Measurements from ENCODE around the gene M6PR.

The M6PR gene

DNA sequence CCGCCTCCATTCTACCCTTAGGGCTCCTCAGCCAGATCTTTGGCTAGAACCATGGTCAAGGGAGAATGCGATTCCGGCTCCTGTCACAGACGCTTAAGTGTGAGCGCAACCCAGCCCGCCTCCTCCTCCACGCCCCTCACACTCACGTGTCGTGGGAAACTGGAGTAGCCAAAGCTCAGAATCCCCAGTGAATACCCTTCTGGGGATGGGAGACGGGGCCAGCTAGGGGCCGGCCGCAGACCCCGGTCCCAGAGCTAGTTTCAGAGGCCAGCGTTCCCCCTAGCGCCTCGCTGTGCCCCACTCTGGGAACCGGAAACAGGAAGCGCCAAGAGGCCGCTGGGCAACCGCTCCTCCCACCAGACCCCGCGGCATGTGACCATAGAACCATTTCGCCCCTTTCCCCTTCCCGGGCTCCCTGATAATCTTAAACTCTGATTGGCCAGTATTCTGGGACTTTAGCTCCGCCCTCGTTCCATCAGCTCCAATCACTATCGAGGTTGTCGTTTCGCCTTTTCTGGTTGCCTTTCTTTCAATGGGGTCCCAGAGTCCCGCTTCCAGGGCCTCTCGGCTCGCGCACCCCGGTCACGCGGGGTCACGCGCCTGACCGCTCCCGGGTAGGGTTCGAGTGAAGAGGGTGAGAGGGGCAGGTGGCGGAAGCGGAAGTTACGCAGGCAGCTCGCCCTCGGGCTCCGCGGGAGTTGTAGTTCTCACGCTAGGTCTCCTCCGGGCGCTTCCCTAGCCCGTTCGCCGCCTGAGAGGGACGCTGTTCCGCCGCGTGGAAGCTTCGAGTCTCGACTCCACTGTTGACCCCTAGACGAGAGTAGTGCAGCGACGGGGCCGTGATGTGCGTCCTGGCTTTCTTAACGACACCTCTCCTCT, at the start of gene M6PR:
Gene M6PR (minus strand): TSS at position 304 of the 879 bp plus-strand sequence. CDS start 3,241 bp downstream, outside the sequence.
- TF ChIP-seq, protein P1, sequence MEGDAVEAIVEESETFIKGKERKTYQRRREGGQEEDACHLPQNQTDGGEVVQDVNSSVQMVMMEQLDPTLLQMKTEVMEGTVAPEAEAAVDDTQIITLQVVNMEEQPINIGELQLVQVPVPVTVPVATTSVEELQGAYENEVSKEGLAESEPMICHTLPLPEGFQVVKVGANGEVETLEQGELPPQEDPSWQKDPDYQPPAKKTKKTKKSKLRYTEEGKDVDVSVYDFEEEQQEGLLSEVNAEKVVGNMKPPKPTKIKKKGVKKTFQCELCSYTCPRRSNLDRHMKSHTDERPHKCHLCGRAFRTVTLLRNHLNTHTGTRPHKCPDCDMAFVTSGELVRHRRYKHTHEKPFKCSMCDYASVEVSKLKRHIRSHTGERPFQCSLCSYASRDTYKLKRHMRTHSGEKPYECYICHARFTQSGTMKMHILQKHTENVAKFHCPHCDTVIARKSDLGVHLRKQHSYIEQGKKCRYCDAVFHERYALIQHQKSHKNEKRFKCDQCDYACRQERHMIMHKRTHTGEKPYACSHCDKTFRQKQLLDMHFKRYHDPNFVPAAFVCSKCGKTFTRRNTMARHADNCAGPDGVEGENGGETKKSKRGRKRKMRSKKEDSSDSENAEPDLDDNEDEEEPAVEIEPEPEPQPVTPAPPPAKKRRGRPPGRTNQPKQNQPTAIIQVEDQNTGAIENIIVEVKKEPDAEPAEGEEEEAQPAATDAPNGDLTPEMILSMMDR (IDR thresholded peaks at IDR 0.05; ENCODE audit: unreplicated experiment in 3 of 3) = peak; percentile 20 to 46 (median 44)
- peaks cover 3% of the 10 kb centered on the region for H3K27me3 Mint-ChIP-seq (ENCODE audit: low read depth)
- H3K4me1 Mint-ChIP-seq = peaks cover 24% of the 10 kb centered on the region
- H3K36me3 Mint-ChIP-seq (ENCODE audit: low read depth) = peaks cover 36% of the 10 kb centered on the region
- H3K4me3 Mint-ChIP-seq = peak within 1 kb of the TSS; percentile 97 to 99 (median 98)
- peaks cover 4% of the 10 kb centered on the region for H3K9me3 Mint-ChIP-seq
- H3K27ac Mint-ChIP-seq = peak within 1 kb of the TSS; percentile 94 to 99 (median 95)

DNA sequence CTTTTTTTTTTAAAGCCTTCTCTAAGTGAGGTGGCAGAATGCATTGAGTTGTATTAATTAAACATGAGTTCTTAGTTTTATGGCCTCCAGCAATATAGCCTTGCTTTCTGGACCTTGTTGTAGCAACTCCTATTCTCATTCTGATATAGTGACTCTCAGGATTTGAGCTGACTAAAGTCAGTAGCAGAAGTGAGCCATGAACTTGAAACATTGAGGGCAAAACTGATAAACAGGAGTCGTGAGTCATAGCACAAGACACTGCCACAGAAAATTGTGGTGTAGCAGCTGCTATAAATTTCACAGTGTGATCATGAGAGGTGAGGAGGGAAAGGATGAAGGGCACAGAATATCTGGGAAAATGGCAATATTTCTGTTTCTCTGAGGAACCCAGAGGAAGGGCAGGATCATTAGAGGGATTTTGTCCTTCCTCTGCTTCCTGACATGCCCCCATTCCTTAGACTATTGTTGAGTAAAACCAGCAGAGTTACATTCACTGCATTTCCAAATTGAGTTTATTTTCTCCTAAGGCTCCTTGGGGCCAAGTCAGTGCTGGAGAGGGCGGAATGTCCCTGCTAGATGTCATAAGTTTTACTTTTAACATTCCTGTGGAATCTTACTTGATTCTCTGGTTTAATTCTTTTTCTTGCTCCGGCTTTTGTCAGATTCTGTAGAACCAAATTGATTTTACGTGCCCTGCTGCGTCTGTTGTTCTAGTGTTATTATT, 47.4 kb upstream of the M6PR start:
- peak overlapping the region in 1 of 3 experiments; percentile 5 for H3K27ac Mint-ChIP-seq
- no peaks in the 10 kb centered on the region for H3K9me3 Mint-ChIP-seq
- H3K4me3 Mint-ChIP-seq = no peak overlapping the region
- no peaks in the 10 kb centered on the region for H3K4me1 Mint-ChIP-seq
- no peaks in the 10 kb centered on the region for H3K36me3 Mint-ChIP-seq (ENCODE audit: low read depth)
- no peaks in the 10 kb centered on the region for H3K27me3 Mint-ChIP-seq (ENCODE audit: low read depth)
- TF ChIP-seq, protein P1 (IDR thresholded peaks at IDR 0.05; ENCODE audit: unreplicated experiment in 3 of 3) = no peak

GRCh38 chr12:8995021-8995775, 45.8 kb upstream of the M6PR start:
- Mint-ChIP-seq H3K36me3 (ENCODE audit: low read depth) (no peaks in the 10 kb centered on the region), H3K9me3 (no peaks in the 10 kb centered on the region), H3K27me3 (ENCODE audit: low read depth) (no peaks in the 10 kb centered on the region), H3K4me1 (no peaks in the 10 kb centered on the region), H3K4me3 (no peak overlapping the region), H3K27ac (no peak overlapping the region)
- TF ChIP-seq, protein P1 (IDR thresholded peaks at IDR 0.05; ENCODE audit: unreplicated experiment in 3 of 3) = no peak

- Mint-ChIP-seq H3K27me3 (ENCODE audit: low read depth) (no peaks in the 10 kb centered on the region), H3K27ac (no peak overlapping the region), H3K4me1 (no peaks in the 10 kb centered on the region), H3K36me3 (ENCODE audit: low read depth) (no peaks in the 10 kb centered on the region), H3K4me3 (no peak overlapping the region), H3K9me3 (no peaks in the 10 kb centered on the region)
- TF ChIP-seq, protein P1 (IDR thresholded peaks at IDR 0.05; ENCODE audit: unreplicated experiment in 3 of 3) = no peak
Observed at GRCh38 chr12:8993827-8994226, 44.4 kb upstream of the M6PR start.

- no peaks in the 10 kb centered on the region for H3K9me3 Mint-ChIP-seq
- H3K36me3 Mint-ChIP-seq (ENCODE audit: low read depth) = no peaks in the 10 kb centered on the region
- no peaks in the 10 kb centered on the region for H3K4me1 Mint-ChIP-seq
- H3K4me3 Mint-ChIP-seq = no peak overlapping the region
- H3K27ac Mint-ChIP-seq = no peak overlapping the region
- no peaks in the 10 kb centered on the region for H3K27me3 Mint-ChIP-seq (ENCODE audit: low read depth)
- TF ChIP-seq, protein P1 (IDR thresholded peaks at IDR 0.05; ENCODE audit: unreplicated experiment in 3 of 3) = no peak
Observed at GRCh38 chr12:8991371-8992345, 42.2 kb upstream of the M6PR start.
